Esophagus squamous epithelium (tissue), 4 donors: ENCODE data around the gene STRA8.

Source experiments
- CTCF ChIP-seq, 6 experiments: fragments of 450-650 bp in 4 of 6; fragments of 200-600 bp in 2 of 6; sonication (generic) in 2 of 6; IDR thresholded peaks; one replicate each; pipeline ENCODE4 v1.5.1; 2016 to 2019; ENCODE audit warnings: antibody characterized with exemption in 6 of 6, mild to moderate bottlenecking in 4 of 6, moderate library complexity in 4 of 6
- POLR2A ChIP-seq, 4 donors: fragments of 450-650 bp; IDR thresholded peaks; one replicate each; pipeline ENCODE4 v1.6.1; 2017; ENCODE audit warnings: antibody characterized with exemption in 4 of 4, mild to moderate bottlenecking in 4 of 4, moderate library complexity in 3 of 4

DNA sequence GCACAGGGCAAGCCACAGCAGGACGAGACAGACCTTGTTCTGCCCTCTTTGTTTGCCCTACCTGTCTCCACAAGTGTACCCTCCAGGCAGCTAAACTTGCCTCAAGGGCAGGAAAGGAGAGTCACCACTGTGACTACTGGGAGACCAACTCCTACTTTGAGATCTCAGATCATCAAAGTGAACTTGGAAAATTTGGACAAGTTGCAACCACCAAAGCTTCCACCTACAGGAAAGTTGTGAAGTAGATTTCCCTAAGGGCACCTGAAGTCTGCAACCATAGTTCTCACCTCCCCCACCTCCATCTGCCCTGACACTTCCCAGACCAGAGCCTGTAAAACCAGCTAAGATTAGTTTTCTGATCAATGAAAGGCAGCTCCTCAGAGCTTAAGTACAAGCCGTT lies 19.8 kb upstream of the STRA8 start:
- TF ChIP-seq CTCF (IDR thresholded peaks at IDR 0.05) (no peak), POLR2A (IDR thresholded peaks at IDR 0.05) (no peak)
